ENCODE measurements around the gene UTP4. TPM values are rescaled to one million over a fixed set of nuclear protein-coding genes. Genes with fewer than 3 reads are reported as not detected.

Gene UTP4
- total RNA-seq, 1 donor from 2014 or later: 39.3 TPM

GRCh38 chr16:69150146-69150865, 17.9 kb downstream of the UTP4 start:
- Mint-ChIP-seq H3K9me3 (ENCODE audit: unreplicated experiment) (no peaks in the 10 kb centered on the region), H3K4me1 (ENCODE audit: unreplicated experiment) (no peaks in the 10 kb centered on the region), H3K27ac (ENCODE audit: unreplicated experiment) (no peak overlapping the region), H3K27me3 (ENCODE audit: unreplicated experiment) (no peaks in the 10 kb centered on the region), H3K4me3 (ENCODE audit: unreplicated experiment) (no peak overlapping the region), H3K36me3 (ENCODE audit: low read depth, unreplicated experiment) (peaks cover 7% of the 10 kb centered on the region)
- DNase-seq (ENCODE audit: low spot score): peak; percentile 69
- peak; percentile 76 for TF ChIP-seq CTCF (IDR thresholded peaks at IDR 0.05; ENCODE audit: unreplicated experiment)

GRCh38 chr16:69157196-69157595, 24.7 kb downstream of the UTP4 start:
- Mint-ChIP-seq H3K36me3 (ENCODE audit: low read depth, unreplicated experiment) (peaks cover 35% of the 10 kb centered on the region), H3K4me3 (ENCODE audit: unreplicated experiment) (no peak overlapping the region), H3K4me1 (ENCODE audit: unreplicated experiment) (no peaks in the 10 kb centered on the region), H3K9me3 (ENCODE audit: unreplicated experiment) (no peaks in the 10 kb centered on the region), H3K27ac (ENCODE audit: unreplicated experiment) (no peak overlapping the region), H3K27me3 (ENCODE audit: unreplicated experiment) (no peaks in the 10 kb centered on the region)
- DNase-seq (ENCODE audit: low spot score): no peak
- no peak for TF ChIP-seq CTCF (IDR thresholded peaks at IDR 0.05; ENCODE audit: unreplicated experiment)

GRCh38 chr16:69160192-69160591, 27.7 kb downstream of the UTP4 start:
- no peak overlapping the region for H3K27ac Mint-ChIP-seq (ENCODE audit: unreplicated experiment)
- no peak for DNase-seq (ENCODE audit: low spot score)
- H3K36me3 Mint-ChIP-seq (ENCODE audit: low read depth, unreplicated experiment): peaks cover 35% of the 10 kb centered on the region
- H3K4me1 Mint-ChIP-seq (ENCODE audit: unreplicated experiment): no peaks in the 10 kb centered on the region
- TF ChIP-seq CTCF (IDR thresholded peaks at IDR 0.05; ENCODE audit: unreplicated experiment): no peak
- H3K4me3 Mint-ChIP-seq (ENCODE audit: unreplicated experiment): no peak overlapping the region
- H3K9me3 Mint-ChIP-seq (ENCODE audit: unreplicated experiment): no peaks in the 10 kb centered on the region
- no peaks in the 10 kb centered on the region for H3K27me3 Mint-ChIP-seq (ENCODE audit: unreplicated experiment)

GRCh38 chr16:69165584-69165983, 33.1 kb downstream of the UTP4 start:
- Mint-ChIP-seq H3K36me3 (ENCODE audit: low read depth, unreplicated experiment) (peaks cover 31% of the 10 kb centered on the region), H3K27ac (ENCODE audit: unreplicated experiment) (no peak overlapping the region), H3K9me3 (ENCODE audit: unreplicated experiment) (no peaks in the 10 kb centered on the region), H3K27me3 (ENCODE audit: unreplicated experiment) (no peaks in the 10 kb centered on the region), H3K4me1 (ENCODE audit: unreplicated experiment) (no peaks in the 10 kb centered on the region), H3K4me3 (ENCODE audit: unreplicated experiment) (no peak overlapping the region)
- DNase-seq (ENCODE audit: low spot score): no peak
- TF ChIP-seq CTCF (IDR thresholded peaks at IDR 0.05; ENCODE audit: unreplicated experiment): no peak

DNA sequence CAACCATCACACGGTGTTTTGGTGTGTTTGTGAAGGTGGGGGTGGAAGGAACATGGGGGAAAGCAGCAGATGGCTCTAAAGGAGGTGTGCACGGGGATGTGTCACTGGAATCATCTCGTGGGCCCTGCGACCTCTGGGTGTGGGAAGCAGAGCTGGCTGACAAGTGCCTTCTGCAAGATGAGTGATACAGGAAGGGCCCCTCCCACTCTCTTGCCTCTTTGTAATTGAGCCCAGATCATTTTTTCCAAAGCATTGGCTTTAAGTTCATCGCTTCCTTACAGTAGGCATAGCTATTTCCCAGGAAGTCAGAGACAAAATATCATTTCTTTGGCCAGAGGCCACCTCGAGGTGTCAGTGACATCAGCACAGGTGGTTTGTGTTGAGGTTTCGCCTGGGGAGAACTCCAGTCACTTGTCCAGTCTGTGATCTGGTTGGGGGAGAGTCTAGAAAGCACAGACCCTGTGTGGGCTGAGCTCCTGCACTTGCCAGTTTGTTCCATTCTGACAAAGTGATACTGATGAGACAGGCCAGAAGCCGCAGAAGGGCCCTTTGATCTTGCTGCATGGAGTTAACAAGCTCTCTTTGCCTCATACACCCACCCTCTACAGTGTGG, 33.9 kb downstream of the UTP4 start:
- Mint-ChIP-seq H3K27me3 (ENCODE audit: unreplicated experiment) (no peaks in the 10 kb centered on the region), H3K27ac (ENCODE audit: unreplicated experiment) (no peak overlapping the region), H3K36me3 (ENCODE audit: low read depth, unreplicated experiment) (peaks cover 28% of the 10 kb centered on the region), H3K4me1 (ENCODE audit: unreplicated experiment) (no peaks in the 10 kb centered on the region), H3K9me3 (ENCODE audit: unreplicated experiment) (no peaks in the 10 kb centered on the region), H3K4me3 (ENCODE audit: unreplicated experiment) (no peak overlapping the region)
- no peak for DNase-seq (ENCODE audit: low spot score)
- TF ChIP-seq CTCF (IDR thresholded peaks at IDR 0.05; ENCODE audit: unreplicated experiment): no peak

Data from endothelial cell (in vitro differentiated cells).